Endothelial cell of umbilical vein (primary cell): Measurements from ENCODE around the gene SPANXN2. TPM values are rescaled to one million over a fixed set of nuclear protein-coding genes. Genes with fewer than 3 reads are reported as not detected.

ENCODE experiments used
- BruUV-seq: library from RNA; stranded (reverse); fragments of 400-500 nt; replicated peaks from 2 replicates; lab custom pipeline; 2021; lab: Mats Ljungman, UMichigan
- CTCF ChIA-PET: fragments of 300-600, 350-600 bp; sonication (Branson Sonifier 250); formaldehyde crosslinking; loops from one replicate; lab custom pipeline; 2021; ENCODE audit warnings: antibody characterized with exemption, inconsistent platforms; lab: Charles Lee
- POLR2A ChIA-PET: fragments of 300-600, 350-600 bp; sonication (Branson Sonifier 250); formaldehyde crosslinking; loops from one replicate; lab custom pipeline; 2021; ENCODE audit warnings: antibody characterized with exemption, inconsistent platforms; lab: Charles Lee
- DNase-seq: peaks from one replicate; pipeline ENCODE4 v3.0.0-alpha.2; 2011; ENCODE audit warnings: low read depth, low spot score
- FAIRE-seq: peaks from 2 replicates; lab custom pipeline; 2011; peaks lifted over from hg19 to GRCh38; lab: Jason Lieb, UNC
- H2AFZ ChIP-seq: 2 replicates; pipeline ENCODE4 v1.6.0; 2012; ENCODE audit warnings: low read depth, low read length, control low read depth, inconsistent platforms
- H3K27ac ChIP-seq: 2 replicates; pipeline ENCODE4 v1.5.1; 2011; ENCODE audit warnings: low read depth, mild to moderate bottlenecking, control low read depth, low read length, moderate library complexity; ENCODE audit not compliant: insufficient read depth
- H3K27me3 ChIP-seq, 2 experiments: 2 replicates each; pipeline versions ENCODE4 v1.6.0 to v1.6.1; 2011; ENCODE audit warnings: low read length in 2 of 2, mixed read lengths in 1 of 2; ENCODE audit not compliant: control insufficient read depth in 2 of 2, insufficient read depth in 2 of 2
- H3K36me3 ChIP-seq, 2 experiments: 2 replicates in 1 of 2; 3 replicates in 1 of 2; pipeline ENCODE4 v1.5.1; 2011; ENCODE audit warnings: low read length in 2 of 2, mild to moderate bottlenecking in 1 of 2, moderate library complexity in 1 of 2; ENCODE audit not compliant: control insufficient read depth in 2 of 2, insufficient read depth in 2 of 2; ENCODE audit errors: extremely low read depth in 1 of 2
- H3K4me1 ChIP-seq: 3 replicates; pipeline ENCODE4 v1.5.1; 2011; ENCODE audit warnings: mild to moderate bottlenecking, low read length; ENCODE audit not compliant: control insufficient read depth, insufficient read depth; ENCODE audit errors: extremely low read depth
- H3K4me2 ChIP-seq: 2 replicates; pipeline ENCODE4 v1.6.1; 2011; ENCODE audit warnings: low read length, control low read depth, mixed read lengths; ENCODE audit not compliant: insufficient read depth
- H3K4me3 ChIP-seq, 3 experiments: fragments of 200-600 bp in 1 of 3; sonication (generic), shearing (Covaris generic) in 1 of 3; replicated peaks in 1 of 3; 2 replicates each; pipeline ENCODE4 v1.5.1; 2011 to 2016; ENCODE audit warnings: control low read depth in 3 of 3, low read length in 3 of 3, mild to moderate bottlenecking in 2 of 3, inconsistent platforms in 1 of 3, low read depth in 1 of 3, moderate library complexity in 1 of 3; ENCODE audit not compliant: insufficient read depth in 1 of 3
- H3K79me2 ChIP-seq: 2 replicates; pipeline ENCODE4 v1.6.0; 2012; ENCODE audit warnings: low read length, inconsistent platforms; ENCODE audit not compliant: control insufficient read depth, insufficient read depth
- H3K9ac ChIP-seq: replicated peaks from 2 replicates; pipeline ENCODE3; 2011; ENCODE audit warnings: low read length, control low read depth; ENCODE audit not compliant: insufficient read depth; ENCODE audit errors: extremely low read depth
- H3K9me1 ChIP-seq: replicated peaks from 3 replicates; pipeline ENCODE4 v1.6.0; 2011; ENCODE audit warnings: mild to moderate bottlenecking, low read length; ENCODE audit not compliant: control insufficient read depth, insufficient read depth; ENCODE audit errors: extremely low read depth
- H3K9me3 ChIP-seq: replicated peaks from 2 replicates; pipeline ENCODE4 v1.5.1; 2012; ENCODE audit warnings: low read length, inconsistent platforms; ENCODE audit not compliant: control insufficient read depth, insufficient read depth
- H4K20me1 ChIP-seq: replicated peaks from 2 replicates; pipeline ENCODE3; 2011; ENCODE audit warnings: mild to moderate bottlenecking, low read length; ENCODE audit not compliant: control insufficient read depth, insufficient read depth; ENCODE audit errors: extremely low read depth
- CTCF ChIP-seq, 2 donors: IDR thresholded peaks; 1 replicate in 1 of 2; 2 replicates in 1 of 2; pipeline ENCODE4 v1.5.1; 2011; ENCODE audit warnings: low read length in 2 of 2, mild to moderate bottlenecking in 2 of 2, moderate library complexity in 2 of 2, control low read depth in 1 of 2, inconsistent platforms in 1 of 2, low read depth in 1 of 2; ENCODE audit not compliant: insufficient read depth in 1 of 2; ENCODE audit errors: extremely low read depth in 1 of 2
- EZH2 ChIP-seq: IDR thresholded peaks from 2 replicates; pipeline ENCODE4 v1.6.1; 2012; ENCODE audit warnings: borderline replicate concordance, low read depth, mild to moderate bottlenecking, moderate library complexity, low read length, inconsistent platforms; ENCODE audit not compliant: severe bottlenecking
- FOS ChIP-seq: IDR thresholded peaks from 2 replicates; pipeline ENCODE4 v1.6.1; 2011; ENCODE audit warnings: mild to moderate bottlenecking, low read length, moderate library complexity, borderline replicate concordance; ENCODE audit not compliant: insufficient read depth
- GATA2 ChIP-seq: IDR thresholded peaks from 2 replicates; pipeline ENCODE4 v1.7.0; 2011; ENCODE audit warnings: low read depth, mild to moderate bottlenecking, moderate library complexity, mixed read lengths, low read length; ENCODE audit not compliant: insufficient read length, insufficient read depth
- JUN ChIP-seq: IDR thresholded peaks from 2 replicates; pipeline ENCODE4 v1.6.1; 2011; ENCODE audit warnings: borderline replicate concordance, low read depth; ENCODE audit not compliant: insufficient read length, insufficient read depth
- MAX ChIP-seq: IDR thresholded peaks from 2 replicates; pipeline ENCODE4 v1.6.1; 2011; ENCODE audit not compliant: insufficient read depth, insufficient read length
- MYC ChIP-seq: IDR thresholded peaks from one replicate; pipeline ENCODE4 v1.6.1; 2011; ENCODE audit warnings: mild to moderate bottlenecking, low read depth, low read length
- POLR2A ChIP-seq: IDR thresholded peaks from 2 replicates; pipeline ENCODE4 v1.6.1; 2012; ENCODE audit warnings: low read depth, mild to moderate bottlenecking, control low read depth, low read length
- POLR2AphosphoS5 ChIP-seq: IDR thresholded peaks from 2 replicates; pipeline ENCODE4 v1.6.1; 2012; ENCODE audit warnings: low read depth, mild to moderate bottlenecking, control low read depth, low read length, moderate library complexity; ENCODE audit not compliant: insufficient read depth
- dilution Hi-C: fragments of 300-500 bp; cut with MboI; formaldehyde crosslinking; loops from one replicate; pipeline ENCODE4 v1.15.0; 2019; ENCODE audit warnings: low sequenced_read_pairs; ENCODE audit not compliant: extremely low pct_ligation_motif_present
- intact Hi-C: fragments of 100-400 bp; cut with micrococcal nuclease; formaldehyde crosslinking; loops from one replicate; pipeline ENCODE4 v1.10.0; 2022
- polyA plus RNA-seq, 4 experiments: library from polyadenylated mRNA; depleted of rRNA in 3 of 4; stranded (reverse) in 3 of 4; unstranded in 1 of 4; fragments of >200 nt; gene quantifications; 2 replicates each; pipeline versions ENCODE4 v1.2.1 to v1.2.3, GENCODE V29; 2011 to 2012; ENCODE audit warnings: missing spikeins in 1 of 4
- total RNA-seq: library from RNA; stranded (reverse); gene quantifications from 2 replicates; pipeline ENCODE4 v1.2.3, GENCODE V29; 2021

Gene SPANXN2
- total and polyA plus RNA-seq, 2 donors (not counting 3 experiments of a cell fraction or from before 2014, with no cell fraction given), result not detected

- Histone ChIP-seq H3K27me3 (no peaks in the 10 kb centered on the region), H3K27ac (no peak overlapping the region), H3K4me3 (no peak overlapping the region), H3K9me3 (no peaks in the 10 kb centered on the region), H3K4me2 (no peak overlapping the region), H4K20me1 (no peaks in the 10 kb centered on the region), H3K9ac (no peak overlapping the region), H3K79me2 (no peaks in the 10 kb centered on the region), H2AFZ (no peak overlapping the region), H3K4me1 (no peaks in the 10 kb centered on the region), H3K9me1 (no peaks in the 10 kb centered on the region), H3K36me3 (no peaks in the 10 kb centered on the region)
- dilution Hi-C loops (no loop called here), intact Hi-C loops (no loop called here)
- ChIA-PET POLR2A (no interaction called here), CTCF (no interaction called here)
- BruUV-seq, result no TSS peak
- FAIRE-seq, result no peak
- no peak for DNase-seq
- TF ChIP-seq CTCF (IDR thresholded peaks at IDR 0.05; ENCODE audit: extremely low read depth in 1 of 2, insufficient read depth in 1 of 2, low read depth in 1 of 2, low read length in 2 of 2), result no peak
- TF ChIP-seq MAX, result no peak
- TF ChIP-seq POLR2A, result no peak
- no peak for TF ChIP-seq JUN
- no peak for TF ChIP-seq POLR2AphosphoS5
- no peak for TF ChIP-seq EZH2
- TF ChIP-seq MYC, result no peak
- TF ChIP-seq FOS, result no peak
- TF ChIP-seq GATA2, result no peak
Measured at GRCh38 chrX:143701460-143701859, 19.1 kb downstream of the SPANXN2 start.
